ENCODE results near the gene FOXK1.

DNA sequence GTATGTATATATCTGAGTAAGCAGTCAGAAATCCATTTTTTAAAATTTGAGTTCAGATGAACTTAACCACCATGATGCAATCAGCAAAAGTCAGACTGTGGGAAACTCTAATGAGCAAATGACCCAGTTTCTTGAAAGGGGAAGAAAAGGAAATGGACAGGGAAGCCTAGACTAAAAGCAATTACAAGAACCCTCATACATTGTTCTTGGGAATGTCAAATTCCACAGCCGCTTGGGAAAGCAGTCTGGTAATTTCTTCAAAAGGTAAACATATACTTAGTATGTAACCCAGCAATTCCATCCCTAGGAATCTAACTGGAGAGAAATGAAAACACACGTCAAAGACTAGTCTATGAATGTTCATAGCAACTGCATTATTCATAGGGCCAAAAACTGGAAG, 16.4 kb upstream of the FOXK1 start:
- TF ChIP-seq, protein P1, sequence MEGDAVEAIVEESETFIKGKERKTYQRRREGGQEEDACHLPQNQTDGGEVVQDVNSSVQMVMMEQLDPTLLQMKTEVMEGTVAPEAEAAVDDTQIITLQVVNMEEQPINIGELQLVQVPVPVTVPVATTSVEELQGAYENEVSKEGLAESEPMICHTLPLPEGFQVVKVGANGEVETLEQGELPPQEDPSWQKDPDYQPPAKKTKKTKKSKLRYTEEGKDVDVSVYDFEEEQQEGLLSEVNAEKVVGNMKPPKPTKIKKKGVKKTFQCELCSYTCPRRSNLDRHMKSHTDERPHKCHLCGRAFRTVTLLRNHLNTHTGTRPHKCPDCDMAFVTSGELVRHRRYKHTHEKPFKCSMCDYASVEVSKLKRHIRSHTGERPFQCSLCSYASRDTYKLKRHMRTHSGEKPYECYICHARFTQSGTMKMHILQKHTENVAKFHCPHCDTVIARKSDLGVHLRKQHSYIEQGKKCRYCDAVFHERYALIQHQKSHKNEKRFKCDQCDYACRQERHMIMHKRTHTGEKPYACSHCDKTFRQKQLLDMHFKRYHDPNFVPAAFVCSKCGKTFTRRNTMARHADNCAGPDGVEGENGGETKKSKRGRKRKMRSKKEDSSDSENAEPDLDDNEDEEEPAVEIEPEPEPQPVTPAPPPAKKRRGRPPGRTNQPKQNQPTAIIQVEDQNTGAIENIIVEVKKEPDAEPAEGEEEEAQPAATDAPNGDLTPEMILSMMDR (IDR thresholded peaks at IDR 0.05; ENCODE audit: insufficient read depth, low read depth, low read length) = no peak
- no peak for TF ChIP-seq EZH2 (IDR thresholded peaks at IDR 0.05; ENCODE audit: insufficient read depth, low read length)
